ENCODE results near the gene NLE1. TPM values are rescaled to one million over a fixed set of nuclear protein-coding genes. Genes with fewer than 3 reads are reported as not detected.

The NLE1 gene
- total and polyA plus RNA-seq, 10 donors, result 5.8 to 17.3 (median 11.7) TPM

- intact Hi-C loops (cut with DNase I; ENCODE audit: low total_unique reads), result loop anchor here (10.0 kb wide), 1 partner anchor 584 kb away; no protein-coding TSS in a partner anchor
- peaks cover 0 to 40% (median 17%) of the 10 kb centered on the region in 6 donors for H3K4me1 ChIP-seq
- peak; percentile 38 for DNase-seq
- H3K36me3 ChIP-seq, result no peaks in the 10 kb centered on the region
- H3K27me3 ChIP-seq (replicated peaks in 1 of 7), result no peaks in the 10 kb centered on the region
- peak overlapping the region in 1 of 8 donors; percentile 40 for H3K4me3 ChIP-seq
- peak overlapping the region in 6 of 8 donors; percentile 28 to 80 (median 66) for H3K27ac ChIP-seq
- TF ChIP-seq POLR2A (IDR thresholded peaks at IDR 0.05) (no peak), POLR2AphosphoS5 (IDR thresholded peaks at IDR 0.05) (peak in 1 of 3 donors; percentile 16), CTCF (IDR thresholded peaks at IDR 0.05 in 8 of 11, conservative IDR thresholded peaks at IDR 0.05 in 3 of 11) (no peak)
- 69 to 79% (median 74%) methylated on average over 12 to 13 of the region's 13 CpGs for WGBS, 5 donors
- no peaks in the 10 kb centered on the region for H3K9me3 ChIP-seq
Measured at GRCh38 chr17:35160354-35161201, 18.5 kb upstream of the NLE1 start.

- Histone ChIP-seq H3K4me1 (peaks cover 0 to 40% (median 17%) of the 10 kb centered on the region in 6 donors), H3K4me3 (no peak overlapping the region), H3K27me3 (replicated peaks in 1 of 7) (no peaks in the 10 kb centered on the region), H3K9me3 (no peaks in the 10 kb centered on the region), H3K27ac (peak overlapping the region in 5 of 8 donors; percentile 28 to 80 (median 71)), H3K36me3 (no peaks in the 10 kb centered on the region)
- TF ChIP-seq POLR2A (IDR thresholded peaks at IDR 0.05) (no peak), CTCF (IDR thresholded peaks at IDR 0.05 in 8 of 11, conservative IDR thresholded peaks at IDR 0.05 in 3 of 11) (no peak), POLR2AphosphoS5 (IDR thresholded peaks at IDR 0.05) (no peak)
- 48 to 90% (median 78%) methylated on average over 2 of the region's 2 CpGs for WGBS, 5 donors
- DNase-seq, result no peak
- intact Hi-C loops (cut with DNase I; ENCODE audit: low total_unique reads), result loop anchor here (10.0 kb wide), 1 partner anchor 585 kb away; no protein-coding TSS in a partner anchor
Measured at GRCh38 chr17:35159940-35160339, 17.8 kb upstream of the NLE1 start.

- Histone ChIP-seq H3K27ac (no peak overlapping the region), H3K4me3 (no peak overlapping the region), H3K36me3 (no peaks in the 10 kb centered on the region), H3K27me3 (replicated peaks in 1 of 7) (no peaks in the 10 kb centered on the region), H3K9me3 (no peaks in the 10 kb centered on the region), H3K4me1 (peaks cover 0 to 13% (median 6%) of the 10 kb centered on the region in 6 donors)
- 93 to 97% (median 96%) methylated on average over 7 of the region's 7 CpGs for WGBS, 5 donors
- intact Hi-C loops (cut with DNase I; ENCODE audit: low total_unique reads), result no loop called here
- no peak for TF ChIP-seq CTCF (IDR thresholded peaks at IDR 0.05 in 8 of 11, conservative IDR thresholded peaks at IDR 0.05 in 3 of 11)
- TF ChIP-seq POLR2A (IDR thresholded peaks at IDR 0.05), result no peak
- no peak for TF ChIP-seq POLR2AphosphoS5 (IDR thresholded peaks at IDR 0.05)
- no peak for DNase-seq
Measured at GRCh38 chr17:35155246-35155645, 13.1 kb upstream of the NLE1 start.

Measured in spleen (tissue), 11 donors.